ENCODE results near the gene F2.
A peak's percentile ranks its signal among the peaks of the same experiment; 100 is the strongest.

F2 gene

DNA sequence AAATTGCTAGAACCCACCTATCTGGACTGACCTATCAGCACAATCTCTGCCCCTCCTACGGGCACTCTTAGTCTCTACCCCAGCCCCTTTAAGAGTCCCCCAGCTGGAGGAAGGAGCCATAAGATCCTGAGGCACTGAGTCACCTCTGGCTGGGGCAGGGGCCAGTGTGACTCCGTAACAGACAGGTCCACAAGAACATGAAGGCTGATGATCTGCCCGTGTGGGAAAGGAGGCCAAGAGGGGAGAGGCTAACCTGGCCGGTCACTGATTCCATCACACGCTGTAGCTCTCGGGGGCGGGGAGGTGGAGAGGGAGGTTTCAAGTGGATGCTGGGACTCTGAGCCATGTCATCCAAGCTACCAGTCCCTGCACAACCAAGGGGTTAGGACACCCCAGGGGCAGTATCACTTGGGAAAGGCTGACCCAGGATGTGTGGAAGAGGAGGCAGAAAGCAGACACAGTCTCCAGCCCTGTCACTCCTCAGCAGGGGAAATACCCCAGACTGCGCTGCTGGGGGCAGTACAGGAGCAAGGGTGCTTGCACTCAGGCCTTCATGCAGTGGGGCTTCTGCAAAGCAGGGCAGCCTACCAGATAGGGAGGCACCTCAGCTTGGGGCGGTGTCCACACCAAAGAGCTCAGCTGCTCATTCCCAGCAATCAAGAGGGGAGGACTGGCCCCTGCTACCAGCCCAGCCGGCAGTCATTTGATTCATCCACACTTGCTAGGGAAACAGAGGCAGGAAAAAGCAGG lies 40.8 kb upstream of the F2 start:
- Mint-ChIP-seq H3K4me3 (no peak overlapping the region), H3K36me3 (ENCODE audit: insufficient read depth) (peaks cover 29% of the 10 kb centered on the region), H3K4me1 (peaks cover 16% of the 10 kb centered on the region), H3K9me3 (no peaks in the 10 kb centered on the region), H3K27me3 (no peaks in the 10 kb centered on the region), H3K27ac (ENCODE audit: low read depth) (peak overlapping the region; percentile 76)
- ATAC-seq (replicated peaks; ENCODE audit: extremely low read depth, poor library complexity, severe bottlenecking), result no peak
- DNase-seq (ENCODE audit: low spot score in 2 of 2), result no peak

GRCh38 chr11:46678741-46679130 lies 40.3 kb upstream of the F2 start:
- Mint-ChIP-seq H3K27ac (ENCODE audit: low read depth) (peak overlapping the region; percentile 76), H3K4me3 (no peak overlapping the region)
- DNase-seq (ENCODE audit: low spot score in 2 of 2), result no peak

GRCh38 chr11:46679241-46680163 lies 39.5 kb upstream of the F2 start:
- H3K27ac Mint-ChIP-seq (ENCODE audit: low read depth), result peak overlapping the region; percentile 76
- H3K4me3 Mint-ChIP-seq, result no peak overlapping the region
- ATAC-seq (replicated peaks; ENCODE audit: extremely low read depth, poor library complexity, severe bottlenecking), result no peak
- H3K9me3 Mint-ChIP-seq, result no peaks in the 10 kb centered on the region
- peaks cover 13% of the 10 kb centered on the region for H3K4me1 Mint-ChIP-seq
- peaks cover 38% of the 10 kb centered on the region for H3K36me3 Mint-ChIP-seq (ENCODE audit: insufficient read depth)
- H3K27me3 Mint-ChIP-seq, result no peaks in the 10 kb centered on the region
- DNase-seq (ENCODE audit: low spot score in 2 of 2), result no peak

More at GRCh38 chr11:46678741-46679130, 40.3 kb upstream of the F2 start:
- peaks cover 16% of the 10 kb centered on the region for H3K4me1 Mint-ChIP-seq
- no peak for ATAC-seq (replicated peaks; ENCODE audit: extremely low read depth, poor library complexity, severe bottlenecking)
- H3K36me3 Mint-ChIP-seq (ENCODE audit: insufficient read depth), result peaks cover 30% of the 10 kb centered on the region
- H3K27me3 Mint-ChIP-seq, result no peaks in the 10 kb centered on the region
- H3K9me3 Mint-ChIP-seq, result no peaks in the 10 kb centered on the region

GRCh38 chr11:46680164-46680760 lies 38.8 kb upstream of the F2 start:
- Mint-ChIP-seq H3K36me3 (ENCODE audit: insufficient read depth) (peaks cover 40% of the 10 kb centered on the region), H3K27ac (ENCODE audit: low read depth) (no peak overlapping the region), H3K27me3 (no peaks in the 10 kb centered on the region), H3K4me1 (peaks cover 7% of the 10 kb centered on the region), H3K9me3 (no peaks in the 10 kb centered on the region), H3K4me3 (no peak overlapping the region)
- DNase-seq (ENCODE audit: low spot score in 2 of 2) (no peak), ATAC-seq (replicated peaks; ENCODE audit: extremely low read depth, poor library complexity, severe bottlenecking) (no peak)

DNA sequence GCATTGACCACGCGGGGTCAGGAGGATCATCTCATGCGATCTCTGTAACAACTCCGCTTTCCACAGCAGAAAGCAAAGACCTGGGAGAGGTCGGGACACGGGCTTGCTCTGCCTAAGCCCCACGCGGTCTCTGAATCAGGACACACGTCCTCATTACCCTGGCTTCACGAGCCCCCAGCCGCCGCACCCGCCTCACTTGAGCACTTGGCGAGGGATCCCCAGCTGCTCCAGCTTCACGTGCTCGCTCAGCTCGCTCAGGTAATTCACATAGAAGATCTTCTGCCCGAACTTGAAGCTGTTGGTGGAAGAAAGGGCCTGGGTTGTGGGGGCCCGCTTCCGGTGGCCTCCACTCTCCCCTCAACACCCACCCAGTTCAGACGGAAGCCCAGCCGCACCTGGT lies 38.2 kb upstream of the F2 start:
- DNase-seq (ENCODE audit: low spot score in 2 of 2) (no peak), ATAC-seq (replicated peaks; ENCODE audit: extremely low read depth, poor library complexity, severe bottlenecking) (no peak)
- Mint-ChIP-seq H3K9me3 (no peaks in the 10 kb centered on the region), H3K4me1 (peaks cover 7% of the 10 kb centered on the region), H3K27me3 (no peaks in the 10 kb centered on the region), H3K36me3 (ENCODE audit: insufficient read depth) (peaks cover 45% of the 10 kb centered on the region), H3K4me3 (no peak overlapping the region), H3K27ac (ENCODE audit: low read depth) (no peak overlapping the region)

GRCh38 chr11:46681814-46682213 lies 37.2 kb upstream of the F2 start:
- no peak overlapping the region for H3K27ac Mint-ChIP-seq (ENCODE audit: low read depth)
- no peak overlapping the region for H3K4me3 Mint-ChIP-seq
- H3K27me3 Mint-ChIP-seq, result no peaks in the 10 kb centered on the region
- no peaks in the 10 kb centered on the region for H3K9me3 Mint-ChIP-seq
- DNase-seq (ENCODE audit: low spot score in 2 of 2) (no peak), ATAC-seq (replicated peaks; ENCODE audit: extremely low read depth, poor library complexity, severe bottlenecking) (no peak)
- H3K36me3 Mint-ChIP-seq (ENCODE audit: insufficient read depth), result peaks cover 46% of the 10 kb centered on the region
- peaks cover 5% of the 10 kb centered on the region for H3K4me1 Mint-ChIP-seq

DNA sequence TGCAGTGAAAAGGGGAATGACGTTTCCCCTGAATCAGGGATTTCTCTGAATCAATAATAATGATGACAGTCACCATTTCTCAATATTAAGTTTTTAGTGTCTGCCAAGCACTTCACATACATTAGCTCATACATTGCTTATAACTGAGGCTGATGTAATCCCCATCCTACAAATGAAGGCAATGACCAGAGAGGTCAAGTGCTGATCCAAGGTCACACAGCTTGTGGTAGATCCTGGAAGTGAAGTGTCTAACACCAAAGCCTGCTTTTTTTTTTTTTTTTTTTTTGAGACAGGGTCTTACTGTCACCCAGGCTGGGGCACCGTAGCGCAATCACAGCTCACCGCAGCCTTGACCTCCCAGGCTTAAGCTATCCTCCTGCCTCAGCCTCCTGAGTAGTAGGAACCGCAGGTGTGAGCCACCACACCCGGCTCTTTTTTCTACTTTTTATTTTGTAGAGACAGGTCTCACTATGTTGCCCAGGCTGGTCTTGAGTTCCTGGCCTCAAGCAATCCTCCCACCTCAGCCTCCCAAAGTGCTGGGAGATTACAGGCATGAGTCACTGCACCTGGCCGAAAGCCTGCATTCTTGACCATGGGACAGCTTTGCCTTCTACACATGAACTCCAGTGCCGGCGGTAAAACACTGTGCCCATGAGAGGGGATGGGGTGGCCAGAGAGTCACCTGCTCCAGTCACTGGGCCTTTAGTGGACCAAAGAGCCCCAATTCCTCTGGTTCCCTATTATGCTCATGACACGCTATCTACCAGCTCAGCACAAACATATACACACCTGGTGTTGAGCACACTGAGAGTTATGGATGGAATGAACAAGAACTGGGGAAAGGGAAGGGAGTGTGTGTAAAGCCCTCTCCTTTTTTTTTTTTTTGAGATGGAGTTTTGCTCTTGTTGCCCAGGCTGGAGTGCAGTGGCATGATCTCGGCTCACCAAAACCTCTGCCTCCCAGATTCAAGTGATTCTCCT lies 36.0 kb upstream of the F2 start:
- DNase-seq (ENCODE audit: low spot score in 2 of 2), result no peak
- no peak for ATAC-seq (replicated peaks; ENCODE audit: extremely low read depth, poor library complexity, severe bottlenecking)
- Mint-ChIP-seq H3K36me3 (ENCODE audit: insufficient read depth) (peaks cover 48% of the 10 kb centered on the region), H3K4me3 (no peak overlapping the region), H3K27me3 (no peaks in the 10 kb centered on the region), H3K4me1 (peaks cover 6% of the 10 kb centered on the region), H3K9me3 (no peaks in the 10 kb centered on the region), H3K27ac (ENCODE audit: low read depth) (no peak overlapping the region)

DNA sequence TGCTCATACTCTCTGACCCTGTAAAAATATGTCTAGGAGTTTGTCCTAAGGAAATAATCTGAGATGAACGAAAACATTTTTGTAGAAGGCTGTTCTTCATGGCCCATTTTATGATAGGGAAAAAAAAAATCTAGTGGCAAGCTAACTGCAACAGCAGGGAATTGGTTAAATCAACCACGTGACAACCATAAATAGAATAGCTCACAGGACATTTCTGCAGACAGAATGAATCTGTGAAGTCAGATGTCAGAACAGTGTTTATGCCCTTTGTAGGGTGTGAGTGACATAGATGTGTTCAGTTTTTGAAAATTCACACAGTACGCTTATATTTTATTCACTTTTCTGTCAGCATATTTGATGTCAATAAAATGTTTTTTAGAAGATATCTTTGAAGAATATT lies 34.6 kb upstream of the F2 start:
- Mint-ChIP-seq H3K36me3 (ENCODE audit: insufficient read depth) (peaks cover 50% of the 10 kb centered on the region), H3K4me1 (peaks cover 6% of the 10 kb centered on the region), H3K4me3 (no peak overlapping the region), H3K27ac (ENCODE audit: low read depth) (no peak overlapping the region), H3K27me3 (no peaks in the 10 kb centered on the region), H3K9me3 (no peaks in the 10 kb centered on the region)
- DNase-seq (ENCODE audit: low spot score in 2 of 2) (no peak), ATAC-seq (replicated peaks; ENCODE audit: extremely low read depth, poor library complexity, severe bottlenecking) (no peak)

- H3K4me3 Mint-ChIP-seq, result no peak overlapping the region
- H3K27ac Mint-ChIP-seq (ENCODE audit: low read depth), result peak overlapping the region; percentile 25
- no peaks in the 10 kb centered on the region for H3K27me3 Mint-ChIP-seq
- ATAC-seq (replicated peaks; ENCODE audit: extremely low read depth, poor library complexity, severe bottlenecking) (no peak), DNase-seq (ENCODE audit: low spot score in 2 of 2) (no peak)
- no peaks in the 10 kb centered on the region for H3K9me3 Mint-ChIP-seq
- peaks cover 64% of the 10 kb centered on the region for H3K36me3 Mint-ChIP-seq (ENCODE audit: insufficient read depth)
- H3K4me1 Mint-ChIP-seq, result peaks cover 13% of the 10 kb centered on the region
Measured at GRCh38 chr11:46686886-46687795, 31.9 kb upstream of the F2 start.

GRCh38 chr11:46690702-46691101 lies 28.3 kb upstream of the F2 start:
- Mint-ChIP-seq H3K4me3 (no peak overlapping the region), H3K4me1 (peaks cover 18% of the 10 kb centered on the region), H3K36me3 (ENCODE audit: insufficient read depth) (peaks cover 59% of the 10 kb centered on the region), H3K9me3 (no peaks in the 10 kb centered on the region), H3K27me3 (no peaks in the 10 kb centered on the region), H3K27ac (ENCODE audit: low read depth) (no peak overlapping the region)
- no peak for DNase-seq (ENCODE audit: low spot score in 2 of 2)
- ATAC-seq (replicated peaks; ENCODE audit: extremely low read depth, poor library complexity, severe bottlenecking), result no peak

GRCh38 chr11:46692450-46692849 lies 26.6 kb upstream of the F2 start:
- no peak for DNase-seq (ENCODE audit: low spot score in 2 of 2)
- ATAC-seq (replicated peaks; ENCODE audit: extremely low read depth, poor library complexity, severe bottlenecking), result no peak
- Mint-ChIP-seq H3K36me3 (ENCODE audit: insufficient read depth) (peaks cover 46% of the 10 kb centered on the region), H3K27ac (ENCODE audit: low read depth) (no peak overlapping the region), H3K27me3 (no peaks in the 10 kb centered on the region), H3K9me3 (no peaks in the 10 kb centered on the region), H3K4me3 (no peak overlapping the region), H3K4me1 (peaks cover 21% of the 10 kb centered on the region)
